ENCODE measurements around the gene FBLN1. TPM values are rescaled to one million over a fixed set of nuclear protein-coding genes. Genes with fewer than 3 reads are reported as not detected.
A peak's percentile ranks its signal among the peaks of the same experiment; 100 is the strongest.

FBLN1 gene
- total RNA-seq, 1 donor = 256 TPM

DNA sequence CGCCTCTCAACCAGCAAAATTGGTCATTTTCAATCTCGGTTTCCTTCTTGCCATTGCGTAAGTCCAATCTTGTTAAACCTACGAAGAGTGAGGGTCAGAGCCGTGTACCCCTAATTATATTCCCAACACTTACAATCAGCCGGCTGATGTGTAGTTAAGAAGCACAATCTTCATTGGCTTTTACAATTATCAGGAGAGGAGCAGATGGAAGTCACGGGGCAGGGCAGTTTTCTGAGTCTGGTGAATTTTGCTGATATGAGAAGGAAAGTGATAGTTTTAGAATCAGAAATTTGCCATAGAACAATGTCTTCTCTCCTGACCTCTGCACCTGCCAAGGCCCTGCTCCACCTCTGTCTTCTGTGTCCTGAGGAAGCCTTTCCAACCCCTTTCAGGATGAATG is 134.0 kb downstream of the FBLN1 start:
- H3K4me3 ChIP-seq (ENCODE audit: low read depth, low read length) = no peak overlapping the region
- TF ChIP-seq, protein P1, sequence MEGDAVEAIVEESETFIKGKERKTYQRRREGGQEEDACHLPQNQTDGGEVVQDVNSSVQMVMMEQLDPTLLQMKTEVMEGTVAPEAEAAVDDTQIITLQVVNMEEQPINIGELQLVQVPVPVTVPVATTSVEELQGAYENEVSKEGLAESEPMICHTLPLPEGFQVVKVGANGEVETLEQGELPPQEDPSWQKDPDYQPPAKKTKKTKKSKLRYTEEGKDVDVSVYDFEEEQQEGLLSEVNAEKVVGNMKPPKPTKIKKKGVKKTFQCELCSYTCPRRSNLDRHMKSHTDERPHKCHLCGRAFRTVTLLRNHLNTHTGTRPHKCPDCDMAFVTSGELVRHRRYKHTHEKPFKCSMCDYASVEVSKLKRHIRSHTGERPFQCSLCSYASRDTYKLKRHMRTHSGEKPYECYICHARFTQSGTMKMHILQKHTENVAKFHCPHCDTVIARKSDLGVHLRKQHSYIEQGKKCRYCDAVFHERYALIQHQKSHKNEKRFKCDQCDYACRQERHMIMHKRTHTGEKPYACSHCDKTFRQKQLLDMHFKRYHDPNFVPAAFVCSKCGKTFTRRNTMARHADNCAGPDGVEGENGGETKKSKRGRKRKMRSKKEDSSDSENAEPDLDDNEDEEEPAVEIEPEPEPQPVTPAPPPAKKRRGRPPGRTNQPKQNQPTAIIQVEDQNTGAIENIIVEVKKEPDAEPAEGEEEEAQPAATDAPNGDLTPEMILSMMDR (IDR thresholded peaks at IDR 0.05; ENCODE audit: insufficient read depth, low read depth, low read length) = no peak
- no peak for DNase-seq (ENCODE audit: low read depth)

DNA sequence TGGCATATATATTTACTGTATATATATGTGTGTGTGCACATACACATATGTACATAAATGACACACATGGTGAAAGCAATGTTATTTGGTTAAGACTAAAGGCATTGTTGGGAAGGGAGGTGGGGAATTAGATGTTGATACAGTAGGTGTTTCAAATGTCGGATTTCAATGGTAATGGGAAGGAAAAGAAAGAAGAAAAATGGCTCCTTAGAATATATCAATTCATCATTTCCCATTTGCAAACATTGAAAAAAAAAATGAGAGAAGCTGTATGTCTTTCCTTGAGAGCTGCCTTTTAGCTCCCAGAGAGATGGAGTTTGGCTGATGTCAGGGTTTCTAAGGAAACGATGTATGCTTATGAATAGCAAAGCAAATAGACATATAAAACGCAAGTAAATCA is 135.5 kb downstream of the FBLN1 start:
- DNase-seq (ENCODE audit: low read depth) = no peak
- TF ChIP-seq, protein P1 (IDR thresholded peaks at IDR 0.05; ENCODE audit: insufficient read depth, low read depth, low read length) = no peak
- H3K4me3 ChIP-seq (ENCODE audit: low read depth, low read length) = no peak overlapping the region

DNA sequence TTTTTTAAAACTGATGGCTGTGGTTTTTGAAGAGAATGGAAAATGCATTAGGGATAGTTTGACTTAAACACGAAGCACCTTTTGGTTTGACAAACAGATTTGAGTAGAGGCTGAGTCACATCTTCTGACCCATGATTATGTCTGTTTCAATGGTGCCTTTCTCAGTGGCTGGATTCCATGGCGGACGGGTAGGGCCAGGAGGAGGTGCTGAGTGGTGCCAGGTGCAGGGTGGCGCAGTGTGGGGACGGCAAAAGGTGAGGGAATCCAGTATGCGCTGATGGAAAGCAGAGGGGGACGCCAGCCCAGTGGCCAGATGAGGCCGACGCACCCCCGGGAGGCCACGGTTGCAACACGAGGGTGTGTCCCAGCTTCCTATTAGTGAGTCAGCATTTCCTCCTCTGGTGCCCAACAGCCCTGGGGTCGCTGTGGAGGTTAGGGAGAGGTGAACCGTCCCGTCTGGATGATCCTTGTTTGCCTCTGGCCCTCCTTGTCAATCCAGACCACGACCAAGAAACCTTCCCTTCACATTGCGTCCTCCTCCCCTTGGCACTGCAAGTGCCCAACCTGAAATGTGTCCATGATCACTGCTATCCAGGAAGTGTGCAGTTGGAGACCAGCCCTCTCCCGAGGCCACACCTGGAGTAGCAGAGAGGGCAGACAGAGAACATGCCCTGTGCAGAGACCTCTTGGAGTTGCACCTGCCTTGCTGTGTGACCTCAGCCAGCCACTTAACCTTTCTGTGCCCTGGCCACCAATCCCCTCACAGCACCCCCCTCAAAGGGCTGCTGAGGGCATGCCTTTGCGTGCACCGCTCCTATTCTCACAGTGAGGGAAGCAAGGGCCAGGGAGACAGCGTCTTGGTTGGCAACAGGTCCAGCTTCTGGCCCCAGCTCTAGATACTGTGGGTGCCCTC is 136.4 kb downstream of the FBLN1 start:
- DNase-seq (ENCODE audit: low read depth) = peak; percentile 77
- TF ChIP-seq, protein P1 (IDR thresholded peaks at IDR 0.05; ENCODE audit: insufficient read depth, low read depth, low read length) = no peak
- H3K4me3 ChIP-seq (ENCODE audit: low read depth, low read length) = no peak overlapping the region

DNA sequence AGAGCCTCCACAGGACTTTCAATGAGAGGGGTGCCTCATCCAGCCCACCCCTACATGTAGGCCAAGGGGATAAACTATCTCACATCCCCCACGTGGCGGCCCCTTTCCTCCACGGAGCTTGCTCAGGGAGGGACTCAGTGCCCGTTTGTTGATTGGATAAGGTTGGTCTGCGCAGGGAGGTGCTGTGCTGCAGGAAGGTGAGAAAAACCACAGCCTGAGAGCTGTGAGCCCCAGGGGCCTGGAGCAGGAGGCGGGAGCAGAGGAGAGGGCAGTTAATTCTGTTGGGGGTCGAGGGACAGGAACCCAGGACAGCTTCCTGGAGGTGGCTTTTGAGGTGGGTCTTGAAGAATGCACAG is 137.0 kb downstream of the FBLN1 start:
- TF ChIP-seq, protein P1 (IDR thresholded peaks at IDR 0.05; ENCODE audit: insufficient read depth, low read depth, low read length) = no peak
- H3K4me3 ChIP-seq (ENCODE audit: low read depth, low read length) = no peak overlapping the region
- no peak for DNase-seq (ENCODE audit: low read depth)

DNA sequence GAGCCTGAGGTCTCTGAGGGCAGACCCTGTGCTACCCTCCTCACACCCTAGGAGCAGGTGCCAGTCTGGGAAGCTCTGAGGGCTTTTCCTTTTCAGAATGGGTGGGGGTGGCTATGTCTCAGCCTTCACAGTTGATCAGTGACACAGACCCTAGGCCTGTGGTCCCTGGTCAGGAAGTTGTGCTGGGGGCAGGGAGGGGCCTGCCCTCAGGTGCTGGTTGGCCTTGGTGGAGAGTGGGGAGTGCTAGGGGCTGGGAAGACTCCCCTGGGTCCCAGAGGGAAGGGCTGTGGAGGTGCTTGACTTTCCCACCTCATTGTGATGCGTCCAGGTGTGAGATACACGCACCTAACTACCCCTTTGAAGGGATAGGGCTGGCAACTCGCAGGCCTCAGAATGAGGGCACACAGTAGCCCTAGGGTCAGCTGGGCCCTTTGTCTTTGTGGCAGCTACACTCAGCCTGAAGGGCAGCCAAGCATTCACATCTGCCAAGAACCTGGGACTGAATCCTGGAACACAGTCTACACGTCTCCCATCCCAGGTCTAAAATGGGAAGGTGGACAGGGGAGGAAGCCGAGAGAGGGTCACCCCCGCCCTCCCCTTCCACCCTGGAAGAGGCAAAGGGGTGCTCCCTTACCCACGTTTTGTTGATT is 137.7 kb downstream of the FBLN1 start:
- TF ChIP-seq, protein P1 (IDR thresholded peaks at IDR 0.05; ENCODE audit: insufficient read depth, low read depth, low read length) = no peak
- no peak overlapping the region for H3K4me3 ChIP-seq (ENCODE audit: low read depth, low read length)
- DNase-seq (ENCODE audit: low read depth) = no peak

DNA sequence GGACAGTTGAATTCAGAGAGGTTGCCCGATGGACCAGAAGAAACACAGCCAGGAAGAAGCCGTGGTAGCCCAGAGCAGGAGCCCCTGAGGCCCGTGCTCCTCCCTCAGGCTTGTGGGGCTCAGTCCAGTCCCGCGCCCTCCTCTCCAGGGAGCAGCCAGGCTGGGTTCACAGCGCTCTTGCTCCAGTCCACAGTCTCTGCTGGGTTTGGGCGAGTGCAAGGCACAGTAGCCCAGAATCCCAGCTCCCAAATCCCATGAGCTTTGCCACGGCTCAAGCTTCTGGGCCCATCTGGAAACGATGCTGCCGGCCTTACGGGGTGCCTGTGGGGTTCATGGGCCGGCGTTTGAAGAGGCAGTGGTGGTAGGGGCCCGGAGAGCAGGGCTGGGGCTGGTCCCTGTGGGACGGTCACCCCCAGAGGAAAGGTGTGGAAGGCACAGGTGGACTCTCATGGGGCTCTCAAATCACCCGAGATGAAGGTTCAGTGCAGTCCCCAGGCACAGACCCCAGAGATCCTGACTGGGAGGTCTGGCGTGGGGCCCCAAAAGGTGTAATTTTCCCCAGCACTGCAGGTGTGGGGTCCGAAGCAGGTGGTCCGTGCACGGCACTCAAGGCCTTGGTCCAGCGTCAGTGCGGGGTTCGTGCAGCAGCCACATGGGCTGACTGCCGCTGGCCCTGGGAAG is 138.4 kb downstream of the FBLN1 start:
- no peak overlapping the region for H3K4me3 ChIP-seq (ENCODE audit: low read depth, low read length)
- no peak for DNase-seq (ENCODE audit: low read depth)
- TF ChIP-seq, protein P1 (IDR thresholded peaks at IDR 0.05; ENCODE audit: insufficient read depth, low read depth, low read length) = no peak

All from fibroblast of villous mesenchyme (primary cell).